ENCODE measurements around the gene CCNB3.
A peak's percentile ranks its signal among the peaks of the same experiment; 100 is the strongest.

Gene CCNB3

DNA sequence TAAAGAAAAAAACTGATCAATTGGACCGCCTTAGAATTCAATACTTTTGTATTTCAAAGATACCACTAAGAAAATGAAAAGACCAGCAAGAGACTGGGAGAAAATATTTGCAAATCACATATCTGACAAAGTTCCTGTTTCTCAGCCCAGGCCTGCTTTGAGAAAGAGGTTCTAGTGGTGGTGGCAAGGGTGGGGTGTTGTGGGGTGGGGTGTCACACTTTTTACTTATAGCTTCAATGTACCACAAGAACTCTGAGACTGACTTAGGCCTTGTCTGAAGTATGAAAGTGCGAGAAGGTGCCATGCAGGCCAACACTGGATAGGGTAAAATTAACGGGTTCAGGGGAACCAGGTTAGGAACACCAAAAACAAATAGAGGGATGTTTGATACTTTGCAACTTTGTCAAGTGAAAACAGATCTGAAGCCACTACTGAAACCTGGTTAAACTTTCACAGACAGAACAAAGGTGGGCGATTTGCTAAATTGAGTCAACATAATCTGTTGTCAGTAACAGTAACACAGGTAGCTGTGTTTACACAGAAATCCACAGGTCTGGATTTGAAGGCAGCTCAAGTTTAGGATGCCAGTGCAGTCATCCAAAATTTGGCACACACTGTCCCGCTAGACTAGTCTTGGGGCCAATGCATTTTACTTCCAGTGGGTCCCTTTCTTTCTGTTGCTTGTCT is 177.3 kb downstream of the CCNB3 start:
- peak; percentile 2 for DNase-seq

DNA sequence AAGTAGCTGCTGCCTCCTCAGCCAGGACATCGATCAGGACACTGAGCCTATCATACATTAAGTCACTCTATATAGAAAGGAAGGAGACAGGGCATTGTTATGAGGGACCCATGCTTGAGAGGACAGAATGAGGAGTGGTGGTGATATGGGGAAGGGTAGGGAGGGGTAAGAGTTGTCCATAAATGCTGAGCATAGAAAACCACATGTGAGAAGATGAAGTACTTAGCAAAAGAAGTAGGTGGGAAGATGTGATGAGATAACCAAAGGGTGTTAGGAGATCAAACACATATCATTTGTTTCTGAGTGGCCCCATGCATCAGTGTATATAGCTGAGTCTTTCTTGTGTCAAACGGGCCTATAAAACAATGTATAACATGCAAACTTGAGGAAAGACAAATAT is 182.0 kb downstream of the CCNB3 start:
- no peak for DNase-seq

DNA sequence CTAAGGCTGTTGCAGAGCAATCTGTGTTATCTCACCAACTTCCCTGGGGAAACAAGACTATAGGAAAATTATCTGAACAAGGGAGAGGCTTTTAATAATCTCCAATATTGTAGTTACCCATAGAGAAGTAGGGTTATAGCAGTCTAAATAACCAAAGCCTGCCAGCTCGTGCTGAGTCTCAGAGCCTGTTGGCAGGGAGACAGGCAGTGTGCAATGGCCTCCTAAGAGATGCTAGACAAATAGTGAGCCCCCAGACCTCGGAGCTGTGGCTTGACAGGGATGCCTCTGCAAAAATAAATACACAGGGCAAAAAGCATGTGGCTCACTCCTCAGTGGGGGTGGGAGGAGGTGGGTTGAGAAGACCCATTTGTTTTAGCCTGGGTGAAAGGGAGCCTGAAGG is 189.3 kb downstream of the CCNB3 start:
- no peak for DNase-seq
